ENCODE data around the gene ZNF813. TPM values are rescaled to one million over a fixed set of nuclear protein-coding genes. Genes with fewer than 3 reads are reported as not detected.
A peak's percentile ranks its signal among the peaks of the same experiment; 100 is the strongest.

The ZNF813 gene
- total and polyA plus RNA-seq, 9 of the 15 experiments (the other 6 are each of a cell fraction or from before 2014, with no cell fraction given): 1.3 to 8.0 (median 5.3) TPM

GRCh38 chr19:53520547-53521372 is 53.2 kb downstream of the ZNF813 start (continued):
- TF ChIP-seq ZNF551 (CRISPR knock-in tag; IDR thresholded peaks at IDR 0.05) (no peak), SREBF1 (IDR thresholded peaks at IDR 0.05; ENCODE audit: borderline replicate concordance, low read depth, low read length) (peak; percentile 53; the same call in 1 of the 2 replicates), MAFK (IDR thresholded peaks at IDR 0.05; ENCODE audit: low read length) (no peak), RAD51 (IDR thresholded peaks at IDR 0.05; ENCODE audit: borderline replicate concordance, low read depth) (no peak), FUS (optimal IDR thresholded peaks at IDR 0.05; ENCODE audit: low read depth, low read length) (no peak), E2F1 (CRISPR knock-in tag; IDR thresholded peaks at IDR 0.05) (no peak), CREB3 (tag; conservative IDR thresholded peaks at IDR 0.05; ENCODE audit: low read depth) (peak; percentile 62; the same call in 1 of the 2 replicates), CTCF (IDR thresholded peaks at IDR 0.05 in 2 of 3, conservative IDR thresholded peaks at IDR 0.05 in 1 of 3; ENCODE audit: insufficient read depth in 2 of 3, low read depth in 1 of 3, low read length in 3 of 3) (no peak), ZNF24 (IDR thresholded peaks at IDR 0.05) (no peak), ZNF12 (CRISPR knock-in tag; IDR thresholded peaks at IDR 0.05) (no peak), EGR1 (conservative IDR thresholded peaks at IDR 0.05) (no peak), ZNF318 (IDR thresholded peaks at IDR 0.05; ENCODE audit: borderline replicate concordance in 1 of 2, low read depth in 1 of 2) (no peak), E2F4 (CRISPR knock-in tag; IDR thresholded peaks at IDR 0.05; ENCODE audit: low read depth) (peak; percentile 18; the same call in 1 of the 2 replicates)

All from K562 (cell line).